SK-N-SH treated with all-trans-retinoic acid at 6 μM for 48 hours (cell line): ENCODE measurements around the gene SKP1.

Source experiments
- ATAC-seq: fragments of 200-7000 bp; cut with Tn5 transposase; 3 replicates; pipeline ENCODE4 v1.9.1; 2020; ENCODE audit warnings: mild to moderate bottlenecking, moderate library complexity
- ARNTL ChIP-seq: fragments of 450-650 bp; formaldehyde crosslinking; IDR thresholded peaks from 2 replicates; pipeline ENCODE4 v1.5.0; 2020; ENCODE audit warnings: low read depth, mild to moderate bottlenecking, moderate library complexity, borderline replicate concordance
- BACH2 ChIP-seq: fragments of 250-450 bp; sonication (Bioruptor Pico); IDR thresholded peaks from 2 replicates; pipeline ENCODE4 v1.9.0; 2021; ENCODE audit warnings: mild to moderate bottlenecking, borderline replicate concordance
- CSDC2 ChIP-seq: fragments of 250-450 bp; sonication (Bioruptor Pico); IDR thresholded peaks from 2 replicates; pipeline ENCODE4 v1.5.0; 2020; ENCODE audit warnings: mild to moderate bottlenecking, moderate library complexity
- ESRRG ChIP-seq: fragments of 250-450 bp; sonication (Bioruptor Pico); IDR thresholded peaks from 2 replicates; pipeline ENCODE4 v1.6.1; 2021; ENCODE audit warnings: mild to moderate bottlenecking
- GLIS3 ChIP-seq: fragments of 250-450 bp; sonication (Bioruptor Pico); IDR thresholded peaks from 2 replicates; pipeline ENCODE4 v1.5.0; 2020; ENCODE audit warnings: mild to moderate bottlenecking, moderate library complexity
- ISL1 ChIP-seq: fragments of 250-450 bp; sonication (Bioruptor Pico); IDR thresholded peaks from 2 replicates; pipeline ENCODE4 v2.1.2; 2022; ENCODE audit warnings: mild to moderate bottlenecking, moderate library complexity
- OSR1 ChIP-seq: fragments of 250-450 bp; sonication (Bioruptor Pico); IDR thresholded peaks from 2 replicates; pipeline ENCODE4 v1.8.0; 2022; ENCODE audit warnings: moderate library complexity, mild to moderate bottlenecking, inconsistent platforms
- PPARA ChIP-seq: fragments of 250-450 bp; sonication (Bioruptor Pico); IDR thresholded peaks from 2 replicates; pipeline ENCODE4 v1.5.0; 2020; ENCODE audit warnings: mild to moderate bottlenecking, borderline replicate concordance
- RARB ChIP-seq: fragments of 250-450 bp; sonication (Bioruptor Pico); IDR thresholded peaks from 2 replicates; pipeline ENCODE4 v1.8.0; 2021; ENCODE audit warnings: mild to moderate bottlenecking, moderate library complexity
- SNAI2 ChIP-seq: fragments of 250-450 bp; sonication (Bioruptor Pico); IDR thresholded peaks from 2 replicates; pipeline ENCODE4 v1.5.0; 2020; ENCODE audit warnings: mild to moderate bottlenecking, moderate library complexity
- TCF4 ChIP-seq: fragments of 250-450 bp; sonication (Bioruptor Pico); IDR thresholded peaks from 2 replicates; pipeline ENCODE4 v1.8.0; 2021; ENCODE audit warnings: mild to moderate bottlenecking, moderate library complexity, borderline replicate concordance
- TOX ChIP-seq: fragments of 250-450 bp; sonication (Bioruptor Pico); IDR thresholded peaks from 2 replicates; pipeline ENCODE4 v1.8.0; 2021; ENCODE audit warnings: mild to moderate bottlenecking, moderate library complexity, borderline replicate concordance
- ZC3H10 ChIP-seq: fragments of 250-450 bp; sonication (Bioruptor Pico); IDR thresholded peaks from 2 replicates; pipeline ENCODE4 v1.5.1; 2021; ENCODE audit warnings: mild to moderate bottlenecking, moderate library complexity
- ZNF565 ChIP-seq: fragments of 450-650 bp; formaldehyde crosslinking; conservative IDR thresholded peaks from 2 replicates; pipeline ENCODE4 v1.5.0; 2020; ENCODE audit warnings: low read depth, mild to moderate bottlenecking, moderate library complexity
- ZNF8 ChIP-seq: fragments of 450-650 bp; formaldehyde crosslinking; IDR thresholded peaks from 2 replicates; pipeline ENCODE4 v1.5.0; 2020; ENCODE audit warnings: mild to moderate bottlenecking, moderate library complexity
- TF ChIP-seq, protein P1 (sequence below): fragments of 250-450 bp; sonication (Bioruptor Pico); IDR thresholded peaks from 2 replicates; pipeline ENCODE4 v1.8.0; 2021; ENCODE audit warnings: low read depth, mild to moderate bottlenecking, moderate library complexity, borderline replicate concordance
- TF ChIP-seq, protein P2 (sequence below): fragments of 250-450 bp; sonication (Bioruptor Pico); IDR thresholded peaks from 2 replicates; pipeline ENCODE4 v1.5.0; 2020; ENCODE audit warnings: mild to moderate bottlenecking, moderate library complexity
- TF ChIP-seq, protein P3 (sequence below): fragments of 250-450 bp; sonication (Bioruptor Pico); IDR thresholded peaks from 2 replicates; pipeline ENCODE4 v1.5.1; 2021; ENCODE audit warnings: mild to moderate bottlenecking, moderate library complexity
- TF ChIP-seq, protein P4 (sequence below): fragments of 250-450 bp; sonication (Bioruptor Pico); IDR thresholded peaks from 2 replicates; pipeline ENCODE4 v1.5.1; 2020; ENCODE audit warnings: low read depth, mild to moderate bottlenecking, moderate library complexity
- TF ChIP-seq, protein P5 (sequence below): fragments of 250-450 bp; sonication (Bioruptor Pico); IDR thresholded peaks from 2 replicates; pipeline ENCODE4 v1.8.0; 2020; ENCODE audit warnings: mild to moderate bottlenecking, moderate library complexity, borderline replicate concordance

Gene SKP1

DNA sequence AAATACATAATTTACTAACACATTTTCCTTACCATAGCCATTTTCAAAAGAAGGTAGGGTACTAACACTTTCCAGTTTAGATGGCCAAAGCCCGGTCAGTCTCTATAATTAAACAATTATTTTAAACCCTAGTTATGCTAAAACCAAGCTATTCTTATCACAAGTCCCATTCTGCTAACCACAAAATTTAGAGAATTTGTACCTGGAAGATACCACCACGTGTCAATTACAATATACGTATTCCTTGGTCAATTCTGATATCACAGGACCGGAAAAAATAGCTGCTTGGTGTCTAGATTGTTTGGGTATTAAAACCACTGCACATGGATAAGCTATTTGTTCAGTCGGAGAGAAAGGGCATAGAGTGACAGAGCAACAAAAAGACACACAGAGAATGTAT is 18.9 kb upstream of the SKP1 start (continued):
- TF ChIP-seq TCF4 (CRISPR knock-in tag) (no peak), TOX (CRISPR knock-in tag) (no peak), OSR1 (CRISPR knock-in tag) (no peak), ESRRG (CRISPR knock-in tag) (no peak)
- TF ChIP-seq, all 23 proteins: peak for 0

DNA sequence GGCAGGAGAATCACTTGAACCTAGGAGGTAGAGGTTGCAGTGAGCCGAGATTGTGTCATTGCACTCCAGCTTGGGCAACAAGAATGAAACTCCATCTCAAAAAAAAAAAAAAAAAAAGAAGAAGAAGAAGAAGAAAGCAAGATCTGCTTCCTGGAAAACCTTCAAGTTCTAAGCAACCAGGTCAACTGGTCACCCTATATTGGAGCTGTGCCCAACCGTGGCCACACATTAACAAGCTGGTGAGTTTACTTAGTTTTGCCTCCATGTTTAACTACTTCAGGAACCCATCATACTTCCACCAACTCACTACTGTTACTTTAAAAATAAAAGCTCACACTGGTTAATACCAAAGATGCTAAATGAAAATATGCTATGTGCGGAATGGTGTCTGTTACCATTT is 12.3 kb upstream of the SKP1 start:
- TF ChIP-seq, protein P1, sequence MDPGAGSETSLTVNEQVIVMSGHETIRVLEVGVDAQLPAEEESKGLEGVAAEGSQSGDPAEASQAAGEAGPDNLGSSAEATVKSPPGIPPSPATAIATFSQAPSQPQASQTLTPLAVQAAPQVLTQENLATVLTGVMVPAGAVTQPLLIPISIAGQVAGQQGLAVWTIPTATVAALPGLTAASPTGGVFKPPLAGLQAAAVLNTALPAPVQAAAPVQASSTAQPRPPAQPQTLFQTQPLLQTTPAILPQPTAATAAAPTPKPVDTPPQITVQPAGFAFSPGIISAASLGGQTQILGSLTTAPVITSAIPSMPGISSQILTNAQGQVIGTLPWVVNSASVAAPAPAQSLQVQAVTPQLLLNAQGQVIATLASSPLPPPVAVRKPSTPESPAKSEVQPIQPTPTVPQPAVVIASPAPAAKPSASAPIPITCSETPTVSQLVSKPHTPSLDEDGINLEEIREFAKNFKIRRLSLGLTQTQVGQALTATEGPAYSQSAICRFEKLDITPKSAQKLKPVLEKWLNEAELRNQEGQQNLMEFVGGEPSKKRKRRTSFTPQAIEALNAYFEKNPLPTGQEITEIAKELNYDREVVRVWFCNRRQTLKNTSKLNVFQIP (CRISPR knock-in tag), result no peak
- TF ChIP-seq ARNTL (CRISPR knock-in tag) (no peak), CSDC2 (CRISPR knock-in tag) (no peak)
- TF ChIP-seq, protein P2, sequence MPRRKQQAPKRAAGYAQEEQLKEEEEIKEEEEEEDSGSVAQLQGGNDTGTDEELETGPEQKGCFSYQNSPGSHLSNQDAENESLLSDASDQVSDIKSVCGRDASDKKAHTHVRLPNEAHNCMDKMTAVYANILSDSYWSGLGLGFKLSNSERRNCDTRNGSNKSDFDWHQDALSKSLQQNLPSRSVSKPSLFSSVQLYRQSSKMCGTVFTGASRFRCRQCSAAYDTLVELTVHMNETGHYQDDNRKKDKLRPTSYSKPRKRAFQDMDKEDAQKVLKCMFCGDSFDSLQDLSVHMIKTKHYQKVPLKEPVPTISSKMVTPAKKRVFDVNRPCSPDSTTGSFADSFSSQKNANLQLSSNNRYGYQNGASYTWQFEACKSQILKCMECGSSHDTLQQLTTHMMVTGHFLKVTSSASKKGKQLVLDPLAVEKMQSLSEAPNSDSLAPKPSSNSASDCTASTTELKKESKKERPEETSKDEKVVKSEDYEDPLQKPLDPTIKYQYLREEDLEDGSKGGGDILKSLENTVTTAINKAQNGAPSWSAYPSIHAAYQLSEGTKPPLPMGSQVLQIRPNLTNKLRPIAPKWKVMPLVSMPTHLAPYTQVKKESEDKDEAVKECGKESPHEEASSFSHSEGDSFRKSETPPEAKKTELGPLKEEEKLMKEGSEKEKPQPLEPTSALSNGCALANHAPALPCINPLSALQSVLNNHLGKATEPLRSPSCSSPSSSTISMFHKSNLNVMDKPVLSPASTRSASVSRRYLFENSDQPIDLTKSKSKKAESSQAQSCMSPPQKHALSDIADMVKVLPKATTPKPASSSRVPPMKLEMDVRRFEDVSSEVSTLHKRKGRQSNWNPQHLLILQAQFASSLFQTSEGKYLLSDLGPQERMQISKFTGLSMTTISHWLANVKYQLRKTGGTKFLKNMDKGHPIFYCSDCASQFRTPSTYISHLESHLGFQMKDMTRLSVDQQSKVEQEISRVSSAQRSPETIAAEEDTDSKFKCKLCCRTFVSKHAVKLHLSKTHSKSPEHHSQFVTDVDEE (CRISPR knock-in tag), result no peak
- ATAC-seq, result no peak

DNA sequence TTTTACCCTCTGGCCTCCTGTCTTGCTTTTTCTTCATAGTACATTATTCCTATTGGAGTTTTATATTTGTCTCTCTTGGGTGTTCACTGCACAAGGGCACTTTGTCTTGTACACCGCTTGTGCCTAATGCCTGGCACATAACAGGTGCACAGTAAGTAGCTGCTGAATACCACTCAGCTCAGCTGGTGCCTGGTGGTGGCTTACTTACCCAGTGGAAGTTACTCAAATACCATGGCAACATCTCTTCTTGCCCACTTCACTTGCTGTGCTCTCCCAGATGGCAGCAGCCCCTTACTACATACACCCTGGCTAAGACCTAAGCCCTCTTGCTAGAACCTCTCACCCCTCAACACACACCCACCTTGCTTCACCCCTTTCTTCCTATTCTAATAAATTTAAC is 11.3 kb upstream of the SKP1 start:
- TF ChIP-seq ISL1 (CRISPR knock-in tag) (no peak), CSDC2 (CRISPR knock-in tag) (no peak), BACH2 (CRISPR knock-in tag) (no peak), ESRRG (CRISPR knock-in tag) (no peak), ARNTL (CRISPR knock-in tag) (no peak), SNAI2 (CRISPR knock-in tag) (no peak), ZNF8 (CRISPR knock-in tag) (no peak), TOX (CRISPR knock-in tag) (no peak), TCF4 (CRISPR knock-in tag) (no peak), PPARA (CRISPR knock-in tag) (no peak), OSR1 (CRISPR knock-in tag) (no peak), ZNF565 (CRISPR knock-in tag) (no peak), ZC3H10 (no peak), RARB (CRISPR knock-in tag) (no peak), GLIS3 (CRISPR knock-in tag) (no peak)
- TF ChIP-seq, protein P1 (CRISPR knock-in tag), result no peak
- TF ChIP-seq, protein P2 (CRISPR knock-in tag), result no peak
- TF ChIP-seq, protein P3, sequence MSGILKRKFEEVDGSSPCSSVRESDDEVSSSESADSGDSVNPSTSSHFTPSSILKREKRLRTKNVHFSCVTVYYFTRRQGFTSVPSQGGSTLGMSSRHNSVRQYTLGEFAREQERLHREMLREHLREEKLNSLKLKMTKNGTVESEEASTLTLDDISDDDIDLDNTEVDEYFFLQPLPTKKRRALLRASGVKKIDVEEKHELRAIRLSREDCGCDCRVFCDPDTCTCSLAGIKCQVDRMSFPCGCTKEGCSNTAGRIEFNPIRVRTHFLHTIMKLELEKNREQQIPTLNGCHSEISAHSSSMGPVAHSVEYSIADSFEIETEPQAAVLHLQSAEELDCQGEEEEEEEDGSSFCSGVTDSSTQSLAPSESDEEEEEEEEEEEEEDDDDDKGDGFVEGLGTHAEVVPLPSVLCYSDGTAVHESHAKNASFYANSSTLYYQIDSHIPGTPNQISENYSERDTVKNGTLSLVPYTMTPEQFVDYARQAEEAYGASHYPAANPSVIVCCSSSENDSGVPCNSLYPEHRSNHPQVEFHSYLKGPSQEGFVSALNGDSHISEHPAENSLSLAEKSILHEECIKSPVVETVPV (CRISPR knock-in tag), result no peak
- TF ChIP-seq, protein P4, sequence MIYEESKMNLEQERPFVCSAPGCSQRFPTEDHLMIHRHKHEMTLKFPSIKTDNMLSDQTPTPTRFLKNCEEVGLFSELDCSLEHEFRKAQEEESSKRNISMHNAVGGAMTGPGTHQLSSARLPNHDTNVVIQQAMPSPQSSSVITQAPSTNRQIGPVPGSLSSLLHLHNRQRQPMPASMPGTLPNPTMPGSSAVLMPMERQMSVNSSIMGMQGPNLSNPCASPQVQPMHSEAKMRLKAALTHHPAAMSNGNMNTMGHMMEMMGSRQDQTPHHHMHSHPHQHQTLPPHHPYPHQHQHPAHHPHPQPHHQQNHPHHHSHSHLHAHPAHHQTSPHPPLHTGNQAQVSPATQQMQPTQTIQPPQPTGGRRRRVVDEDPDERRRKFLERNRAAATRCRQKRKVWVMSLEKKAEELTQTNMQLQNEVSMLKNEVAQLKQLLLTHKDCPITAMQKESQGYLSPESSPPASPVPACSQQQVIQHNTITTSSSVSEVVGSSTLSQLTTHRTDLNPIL (CRISPR knock-in tag), result no peak
- TF ChIP-seq, protein P5, sequence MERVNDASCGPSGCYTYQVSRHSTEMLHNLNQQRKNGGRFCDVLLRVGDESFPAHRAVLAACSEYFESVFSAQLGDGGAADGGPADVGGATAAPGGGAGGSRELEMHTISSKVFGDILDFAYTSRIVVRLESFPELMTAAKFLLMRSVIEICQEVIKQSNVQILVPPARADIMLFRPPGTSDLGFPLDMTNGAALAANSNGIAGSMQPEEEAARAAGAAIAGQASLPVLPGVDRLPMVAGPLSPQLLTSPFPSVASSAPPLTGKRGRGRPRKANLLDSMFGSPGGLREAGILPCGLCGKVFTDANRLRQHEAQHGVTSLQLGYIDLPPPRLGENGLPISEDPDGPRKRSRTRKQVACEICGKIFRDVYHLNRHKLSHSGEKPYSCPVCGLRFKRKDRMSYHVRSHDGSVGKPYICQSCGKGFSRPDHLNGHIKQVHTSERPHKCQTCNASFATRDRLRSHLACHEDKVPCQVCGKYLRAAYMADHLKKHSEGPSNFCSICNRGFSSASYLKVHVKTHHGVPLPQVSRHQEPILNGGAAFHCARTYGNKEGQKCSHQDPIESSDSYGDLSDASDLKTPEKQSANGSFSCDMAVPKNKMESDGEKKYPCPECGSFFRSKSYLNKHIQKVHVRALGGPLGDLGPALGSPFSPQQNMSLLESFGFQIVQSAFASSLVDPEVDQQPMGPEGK (CRISPR knock-in tag), result no peak
- 0 out of 3 replicates have a peak, but pooled peaks have one; percentile 3 for ATAC-seq
